Cardiac fibroblast (primary cell): ENCODE measurements around the gene DELE1.

ENCODE experiments used
- DNase-seq, 2 donors: peaks; one replicate each; pipeline versions ENCODE4 v3.0.0 to v3.0.0-alpha.2; 2010; ENCODE audit warnings: low read depth in 2 of 2
- H3K4me3 ChIP-seq, 2 donors: replicated peaks in 1 of 2; 1 replicate in 1 of 2; 2 replicates in 1 of 2; pipeline ENCODE4 v1.5.1; 2011; ENCODE audit warnings: low read depth in 2 of 2, low read length in 2 of 2, mild to moderate bottlenecking in 2 of 2, moderate library complexity in 1 of 2
- TF ChIP-seq, protein P1 (sequence below): IDR thresholded peaks from one replicate; pipeline ENCODE4 v1.5.1; 2011; ENCODE audit warnings: low read depth, mild to moderate bottlenecking, low read length, inconsistent platforms

Gene DELE1

DNA sequence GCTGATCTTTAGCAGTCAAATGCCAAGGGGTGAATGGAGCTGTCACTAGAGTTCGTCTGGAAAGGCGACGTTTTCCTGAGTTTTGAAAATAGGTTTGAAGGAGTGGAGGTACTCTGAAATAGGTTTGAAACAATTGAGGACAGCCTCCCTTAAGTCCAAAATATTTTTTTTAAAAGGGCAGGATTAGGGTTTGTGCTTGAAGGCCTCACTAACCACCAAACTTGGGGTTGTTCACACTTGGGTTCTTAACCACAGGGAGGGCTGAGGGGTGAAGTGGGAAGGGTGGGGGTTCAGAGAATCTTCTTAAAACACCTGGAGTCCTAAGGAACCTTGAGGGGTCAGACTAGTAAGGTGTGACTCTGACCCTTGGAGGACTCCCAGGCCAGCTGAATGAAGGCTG is 37.8 kb downstream of the DELE1 start:
- DNase-seq = no peak
- no peak overlapping the region for H3K4me3 ChIP-seq
- TF ChIP-seq, protein P1, sequence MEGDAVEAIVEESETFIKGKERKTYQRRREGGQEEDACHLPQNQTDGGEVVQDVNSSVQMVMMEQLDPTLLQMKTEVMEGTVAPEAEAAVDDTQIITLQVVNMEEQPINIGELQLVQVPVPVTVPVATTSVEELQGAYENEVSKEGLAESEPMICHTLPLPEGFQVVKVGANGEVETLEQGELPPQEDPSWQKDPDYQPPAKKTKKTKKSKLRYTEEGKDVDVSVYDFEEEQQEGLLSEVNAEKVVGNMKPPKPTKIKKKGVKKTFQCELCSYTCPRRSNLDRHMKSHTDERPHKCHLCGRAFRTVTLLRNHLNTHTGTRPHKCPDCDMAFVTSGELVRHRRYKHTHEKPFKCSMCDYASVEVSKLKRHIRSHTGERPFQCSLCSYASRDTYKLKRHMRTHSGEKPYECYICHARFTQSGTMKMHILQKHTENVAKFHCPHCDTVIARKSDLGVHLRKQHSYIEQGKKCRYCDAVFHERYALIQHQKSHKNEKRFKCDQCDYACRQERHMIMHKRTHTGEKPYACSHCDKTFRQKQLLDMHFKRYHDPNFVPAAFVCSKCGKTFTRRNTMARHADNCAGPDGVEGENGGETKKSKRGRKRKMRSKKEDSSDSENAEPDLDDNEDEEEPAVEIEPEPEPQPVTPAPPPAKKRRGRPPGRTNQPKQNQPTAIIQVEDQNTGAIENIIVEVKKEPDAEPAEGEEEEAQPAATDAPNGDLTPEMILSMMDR = no peak

DNA sequence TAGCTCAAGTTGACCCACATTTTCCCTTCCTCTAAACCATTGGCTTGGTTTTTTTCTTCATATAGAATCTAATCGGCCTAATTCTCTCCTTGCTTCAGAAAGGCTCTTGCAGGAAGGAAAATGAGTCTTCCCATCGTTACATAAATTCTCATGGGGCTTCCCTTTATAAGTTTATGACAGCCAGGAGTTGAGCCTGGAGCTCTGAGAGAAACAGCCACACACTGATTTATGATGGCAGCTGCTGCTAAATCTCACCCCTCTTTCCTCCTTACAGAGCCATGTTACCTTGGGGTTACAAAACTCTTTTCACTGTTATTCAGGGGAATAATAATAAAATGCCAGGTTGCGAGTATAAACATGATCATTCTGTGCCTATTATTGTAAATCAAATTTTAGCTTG is 40.0 kb downstream of the DELE1 start:
- no peak for DNase-seq
- TF ChIP-seq, protein P1 = no peak

DNA sequence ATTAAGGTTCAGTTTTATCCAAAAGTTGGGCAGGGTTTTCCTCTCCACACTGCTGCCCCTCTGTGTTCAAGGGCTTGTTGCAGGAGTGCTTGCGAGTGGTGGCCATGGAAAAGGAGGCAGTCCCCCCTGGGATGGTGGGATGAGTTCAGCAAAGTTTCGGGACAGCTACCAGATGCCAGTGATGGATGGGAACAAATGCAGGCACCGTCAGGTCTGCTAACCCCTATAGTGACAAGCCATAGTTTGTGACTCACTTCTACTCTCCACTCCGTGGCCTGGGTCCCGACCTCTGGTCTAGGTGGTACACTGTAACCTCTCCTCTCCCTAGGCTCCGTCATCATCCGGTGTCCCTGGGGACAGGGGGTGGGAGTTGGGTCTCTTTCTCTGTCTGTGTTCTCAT is 41.4 kb downstream of the DELE1 start:
- TF ChIP-seq, protein P1 = no peak
- no peak for DNase-seq
- no peak overlapping the region for H3K4me3 ChIP-seq

More for the DNA sequence above, 40.0 kb downstream of the DELE1 start:
- no peak overlapping the region for H3K4me3 ChIP-seq

DNA sequence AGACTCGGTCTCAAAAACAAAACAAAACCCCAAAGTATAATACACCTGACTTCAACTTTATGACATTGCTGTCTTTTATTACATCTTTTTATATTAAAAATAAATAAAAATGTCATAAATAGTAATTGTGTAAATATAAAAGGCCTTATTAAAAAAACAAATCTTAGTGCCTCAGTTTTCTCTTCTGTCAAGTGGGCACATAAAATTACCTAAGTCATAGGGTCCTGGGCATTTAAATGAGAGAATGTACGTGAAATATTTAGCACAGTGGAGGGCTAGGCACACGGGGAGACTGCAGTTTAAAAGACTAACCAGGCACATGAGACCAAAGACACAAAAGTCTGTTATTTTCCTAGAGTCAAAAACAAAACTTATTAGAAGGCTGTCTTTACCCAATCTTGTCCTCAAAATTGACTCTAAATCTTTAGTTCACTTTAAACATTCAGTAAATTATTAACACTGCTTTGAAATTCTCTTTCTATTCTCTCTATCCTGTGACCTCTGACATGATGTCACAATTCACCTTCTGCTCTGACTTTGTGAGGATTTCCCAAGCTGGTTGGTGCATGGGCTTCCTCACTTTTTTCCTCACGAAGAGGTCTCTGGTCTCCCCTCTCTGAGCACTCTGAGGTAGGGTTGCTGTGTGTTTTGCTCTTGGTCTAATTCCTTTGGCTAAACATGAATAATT is 42.7 kb downstream of the DELE1 start:
- no peak for DNase-seq
- no peak overlapping the region for H3K4me3 ChIP-seq
- TF ChIP-seq, protein P1 = no peak

DNA sequence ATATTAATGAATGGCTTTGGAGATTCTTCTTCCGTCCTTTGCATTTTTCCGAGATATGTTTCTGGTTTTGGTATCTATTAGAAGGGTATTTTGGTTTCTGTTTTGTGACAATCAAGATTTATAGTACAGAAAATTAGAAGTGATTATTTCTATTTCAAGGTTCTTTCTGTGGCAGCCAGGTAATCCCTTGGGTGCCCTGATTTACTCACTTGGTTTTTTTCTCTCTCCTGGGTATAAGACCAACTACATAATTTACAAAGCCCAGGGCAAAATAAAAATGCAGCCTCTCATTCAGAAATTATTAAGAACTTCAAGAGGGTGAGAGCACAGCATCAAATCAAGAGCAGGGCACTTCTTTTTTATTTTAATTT is 43.3 kb downstream of the DELE1 start:
- no peak overlapping the region for H3K4me3 ChIP-seq
- DNase-seq = no peak
- TF ChIP-seq, protein P1 = no peak

DNA sequence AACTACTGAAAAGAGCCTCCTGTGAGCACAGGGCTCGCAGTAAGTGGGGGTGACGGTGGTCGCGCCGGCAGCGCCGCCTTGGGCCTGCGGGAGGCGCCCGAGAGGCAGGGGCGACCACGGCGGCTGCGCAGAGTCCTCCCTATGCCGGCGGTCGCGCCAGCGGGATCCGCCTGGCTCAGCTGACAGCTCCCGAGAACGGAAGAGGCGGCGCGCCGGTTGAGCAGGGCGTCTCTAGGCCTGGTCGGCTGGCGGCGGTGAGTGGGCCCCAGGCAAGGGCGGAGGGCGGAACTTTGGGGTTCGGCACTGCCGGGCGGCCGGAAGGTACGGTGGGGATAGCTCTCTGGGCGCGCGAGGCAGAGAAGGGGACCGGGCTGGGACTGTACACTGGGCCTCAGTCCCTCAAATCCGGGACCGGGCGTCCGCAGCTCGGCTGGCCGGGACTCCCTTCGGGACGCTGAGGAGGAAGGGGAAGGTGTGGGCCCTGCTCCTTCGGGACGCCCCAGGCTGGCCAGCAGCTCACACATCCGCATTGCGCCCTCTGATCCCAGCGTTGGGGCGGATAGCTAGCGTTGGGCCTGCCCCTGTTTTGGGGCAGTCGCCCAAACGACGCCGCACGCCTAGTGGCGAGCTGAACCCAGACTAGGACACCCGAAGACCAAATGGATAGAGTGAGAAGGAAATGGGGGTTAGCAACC is 45.4 kb downstream of the DELE1 start, which contains the start of gene RNF14:
RNF14 (plus strand) TSS at position 192 of the 695 bp plus-strand sequence. CDS start 4,484 bp downstream, outside the sequence.
- TF ChIP-seq, protein P1 = peak; percentile 65
- peak within 1 kb of the TSS; percentile 83 to 91 for H3K4me3 ChIP-seq
- DNase-seq = peak; percentile 94 to 96
